ENCODE results near the gene GMPR. TPM values are rescaled to one million over a fixed set of nuclear protein-coding genes. Genes with fewer than 3 reads are reported as not detected.

Gene GMPR
- total and polyA plus RNA-seq, 2 experiments from 2014 or later = 9.4 to 29.6 TPM

GRCh38 chr6:16338577-16339264 lies 100.3 kb downstream of the GMPR start:
- H3K36me3 ChIP-seq = no peaks in the 10 kb centered on the region
- peak; percentile 39 to 99 for DNase-seq (ENCODE audit: low read depth in 1 of 2, low spot score in 1 of 2)
- TF ChIP-seq CTCF (IDR thresholded peaks at IDR 0.05; ENCODE audit: low read depth, low read length) = peak; percentile 84
- no peaks in the 10 kb centered on the region for H3K4me1 ChIP-seq (ENCODE audit: low read depth)
- no peak overlapping the region for H3K27ac ChIP-seq
- no peaks in the 10 kb centered on the region for H3K27me3 ChIP-seq
- H3K9me3 ChIP-seq (ENCODE audit: low read depth) = no peaks in the 10 kb centered on the region
- H3K4me3 ChIP-seq = no peak overlapping the region

- H3K27ac ChIP-seq = no peak overlapping the region
- no peak for TF ChIP-seq CTCF (IDR thresholded peaks at IDR 0.05; ENCODE audit: low read depth, low read length)
- no peak for DNase-seq (ENCODE audit: low read depth in 1 of 2, low spot score in 1 of 2)
- no peak overlapping the region for H3K4me3 ChIP-seq
- no peaks in the 10 kb centered on the region for H3K4me1 ChIP-seq (ENCODE audit: low read depth)
- H3K9me3 ChIP-seq (ENCODE audit: low read depth) = no peaks in the 10 kb centered on the region
- no peaks in the 10 kb centered on the region for H3K36me3 ChIP-seq
- H3K27me3 ChIP-seq = no peaks in the 10 kb centered on the region
Measured at GRCh38 chr6:16339265-16339587, 100.8 kb downstream of the GMPR start.

- Histone ChIP-seq H3K9me3 (ENCODE audit: low read depth) (no peaks in the 10 kb centered on the region), H3K36me3 (no peaks in the 10 kb centered on the region), H3K4me1 (ENCODE audit: low read depth) (no peaks in the 10 kb centered on the region), H3K27me3 (no peaks in the 10 kb centered on the region), H3K27ac (no peak overlapping the region), H3K4me3 (no peak overlapping the region)
- DNase-seq (ENCODE audit: low read depth in 1 of 2, low spot score in 1 of 2) = no peak
- TF ChIP-seq CTCF (IDR thresholded peaks at IDR 0.05; ENCODE audit: low read depth, low read length) = no peak
Measured at GRCh38 chr6:16343593-16343992, 105.2 kb downstream of the GMPR start.

GRCh38 chr6:16344756-16345155 lies 106.4 kb downstream of the GMPR start:
- no peaks in the 10 kb centered on the region for H3K36me3 ChIP-seq
- peak in 1 of 2 donors; percentile 74 for DNase-seq (ENCODE audit: low read depth in 1 of 2, low spot score in 1 of 2)
- no peaks in the 10 kb centered on the region for H3K9me3 ChIP-seq (ENCODE audit: low read depth)
- H3K4me1 ChIP-seq (ENCODE audit: low read depth) = no peaks in the 10 kb centered on the region
- no peak for TF ChIP-seq CTCF (IDR thresholded peaks at IDR 0.05; ENCODE audit: low read depth, low read length)
- no peaks in the 10 kb centered on the region for H3K27me3 ChIP-seq
- no peak overlapping the region for H3K27ac ChIP-seq
- no peak overlapping the region for H3K4me3 ChIP-seq

Other genes starting within 250 kb of the GMPR start
- gene MYLIP, start 109.5 kb upstream of the GMPR start, total RNA-seq = 30.1 and 35.6 TPM in 2 replicates
- 33.4 and 48.2 TPM in 2 replicates for gene MYLIP, start 109.5 kb upstream of the GMPR start, polyA plus RNA-seq